ENCODE results near the gene ROBO2. TPM values are rescaled to one million over a fixed set of nuclear protein-coding genes. Genes with fewer than 3 reads are reported as not detected.

The ROBO2 gene
- total RNA-seq, 1 donor from 2014 or later: 2.9 TPM

GRCh38 chr3:77281721-77282120, 241.8 kb downstream of the ROBO2 start:
- no peaks in the 10 kb centered on the region for H3K4me1 ChIP-seq
- no peak for TF ChIP-seq CTCF (IDR thresholded peaks at IDR 0.05)
- no peaks in the 10 kb centered on the region for H3K9me3 ChIP-seq
- no peak overlapping the region for H3K4me3 ChIP-seq
- H3K27me3 ChIP-seq: no peaks in the 10 kb centered on the region
- intact Hi-C loops (cut with DNase I): no loop called here
- H3K36me3 ChIP-seq: no peaks in the 10 kb centered on the region
- H3K27ac ChIP-seq: no peak overlapping the region
- no peak for DNase-seq (ENCODE audit: low spot score in 2 of 2)

GRCh38 chr3:77283108-77283507, 243.2 kb downstream of the ROBO2 start:
- intact Hi-C loops (cut with DNase I): no loop called here
- TF ChIP-seq CTCF (IDR thresholded peaks at IDR 0.05): no peak
- Histone ChIP-seq H3K4me3 (no peak overlapping the region), H3K9me3 (no peaks in the 10 kb centered on the region), H3K36me3 (no peaks in the 10 kb centered on the region), H3K27ac (no peak overlapping the region), H3K27me3 (no peaks in the 10 kb centered on the region), H3K4me1 (no peaks in the 10 kb centered on the region)
- no peak for DNase-seq (ENCODE audit: low spot score in 2 of 2)

- Histone ChIP-seq H3K27me3 (no peaks in the 10 kb centered on the region), H3K9me3 (no peaks in the 10 kb centered on the region), H3K4me1 (no peaks in the 10 kb centered on the region), H3K27ac (no peak overlapping the region), H3K36me3 (no peaks in the 10 kb centered on the region), H3K4me3 (no peak overlapping the region)
- TF ChIP-seq CTCF (IDR thresholded peaks at IDR 0.05): no peak
- intact Hi-C loops (cut with DNase I): no loop called here
- no peak for DNase-seq (ENCODE audit: low spot score in 2 of 2)
Observed at GRCh38 chr3:77288348-77288747, 248.4 kb downstream of the ROBO2 start.

- intact Hi-C loops (cut with DNase I): no loop called here
- no peak for DNase-seq (ENCODE audit: low spot score in 2 of 2)
- H3K36me3 ChIP-seq: no peaks in the 10 kb centered on the region
- no peaks in the 10 kb centered on the region for H3K9me3 ChIP-seq
- no peak overlapping the region for H3K27ac ChIP-seq
- TF ChIP-seq CTCF (IDR thresholded peaks at IDR 0.05): no peak
- H3K27me3 ChIP-seq: no peaks in the 10 kb centered on the region
- H3K4me3 ChIP-seq: no peak overlapping the region
- no peaks in the 10 kb centered on the region for H3K4me1 ChIP-seq
Observed at GRCh38 chr3:77296527-77296926, 256.6 kb downstream of the ROBO2 start.

- intact Hi-C loops (cut with DNase I): no loop called here
- Histone ChIP-seq H3K4me3 (no peak overlapping the region), H3K27me3 (no peaks in the 10 kb centered on the region), H3K36me3 (no peaks in the 10 kb centered on the region), H3K4me1 (no peaks in the 10 kb centered on the region), H3K27ac (peak overlapping the region in 1 of 2 donors; percentile 4), H3K9me3 (no peaks in the 10 kb centered on the region)
- no peak for TF ChIP-seq CTCF (IDR thresholded peaks at IDR 0.05)
- DNase-seq (ENCODE audit: low spot score in 2 of 2): no peak
Observed at GRCh38 chr3:77298417-77298816, 258.5 kb downstream of the ROBO2 start.

All from ascending aorta (tissue), 2 donors.